Peyer's patch (tissue), 4 donors: ENCODE data around the gene GSTO1.

ENCODE experiments used
- CTCF ChIP-seq, 6 experiments: fragments of 450-650 bp in 4 of 6; fragments of 200-600 bp in 2 of 6; sonication (generic) in 1 of 6; IDR thresholded peaks; one replicate each; pipeline ENCODE4 v1.5.1; 2017 to 2019; ENCODE audit warnings: antibody characterized with exemption in 6 of 6, mild to moderate bottlenecking in 3 of 6, moderate library complexity in 1 of 6
- POLR2A ChIP-seq, 2 donors: fragments of 450-650 bp; IDR thresholded peaks; one replicate each; pipeline ENCODE4 v1.5.1; 2017; ENCODE audit warnings: antibody characterized with exemption in 2 of 2, mild to moderate bottlenecking in 2 of 2, moderate library complexity in 2 of 2

GRCh38 chr10:104231784-104232612 lies 22.7 kb upstream of the GSTO1 start, which contains the start of gene CFAP43:
- TF ChIP-seq CTCF (IDR thresholded peaks at IDR 0.05) (peak in 2 of 6 experiments; percentile 21 to 26), POLR2A (IDR thresholded peaks at IDR 0.05) (no peak)
